Natural killer cell (primary cell): ENCODE measurements around the gene ARIH2. TPM values are rescaled to one million over a fixed set of nuclear protein-coding genes. Genes with fewer than 3 reads are reported as not detected.

Source experiments
- ATAC-seq, 3 donors: fragments of 150-1000 bp in 2 of 3; fragments of 200-7000 bp in 1 of 3; cut with Tn5 transposase; 1 replicate in 1 of 3; 2 replicates in 2 of 3; pipeline ENCODE4 v1.10.0; 2021; ENCODE audit warnings: mild to moderate bottlenecking in 2 of 3, moderate library complexity in 2 of 3
- DNase-seq, 2 donors: peaks; one replicate each; pipeline versions ENCODE4 v3.0.0 to v3.0.0-alpha.2; 2013 to 2021; ENCODE audit warnings: mixed read lengths in 1 of 2
- H3K27ac ChIP-seq: one replicate; pipeline ENCODE4 v1.5.1; 2013; ENCODE audit warnings: mild to moderate bottlenecking, low read length
- H3K27me3 ChIP-seq: one replicate; pipeline ENCODE4 v1.6.1; 2013; ENCODE audit warnings: low read length; ENCODE audit not compliant: control insufficient read depth, insufficient read depth
- H3K36me3 ChIP-seq: one replicate; pipeline ENCODE4 v1.6.1; 2013; ENCODE audit warnings: low read length; ENCODE audit not compliant: control insufficient read depth, insufficient read depth
- H3K4me1 ChIP-seq: one replicate; pipeline ENCODE4 v1.6.1; 2013; ENCODE audit warnings: low read length; ENCODE audit not compliant: control insufficient read depth, insufficient read depth
- H3K4me3 ChIP-seq: one replicate; pipeline ENCODE4 v1.5.1; 2013; ENCODE audit warnings: low read length
- H3K9me3 ChIP-seq: one replicate; pipeline ENCODE4 v1.6.1; 2013; ENCODE audit warnings: low read length; ENCODE audit not compliant: control insufficient read depth, insufficient read depth
- H3K27ac Mint-ChIP-seq, 2 donors: one replicate each; pipeline ENCODE4 v1.8.0; 2022; ENCODE audit warnings: mild to moderate bottlenecking in 2 of 2, mixed read lengths in 2 of 2, moderate library complexity in 1 of 2
- H3K27me3 Mint-ChIP-seq, 2 donors: one replicate each; pipeline ENCODE4 v1.8.0; 2022; ENCODE audit warnings: low read depth in 2 of 2, mixed read lengths in 2 of 2
- H3K36me3 Mint-ChIP-seq: one replicate; pipeline ENCODE4 v1.8.0; 2022; ENCODE audit warnings: mixed read lengths
- H3K4me1 Mint-ChIP-seq, 2 donors: one replicate each; pipeline ENCODE4 v1.8.0; 2022; ENCODE audit warnings: mixed read lengths in 2 of 2
- H3K4me3 Mint-ChIP-seq: one replicate; pipeline ENCODE4 v1.8.0; 2022; ENCODE audit warnings: mild to moderate bottlenecking, moderate library complexity, mixed read lengths
- H3K9me3 Mint-ChIP-seq, 2 donors: one replicate each; pipeline ENCODE4 v1.8.0; 2022; ENCODE audit warnings: mixed read lengths in 2 of 2
- WGBS: methylation state at CpG from one replicate; pipeline ENCODE4 v1.1.7; 2013; ENCODE audit warnings: missing lambda C conversion rate; ENCODE audit not compliant: insufficient coverage; 5-methylcytosine and 5-hydroxymethylcytosine counted together
- intact Hi-C: fragments of 100-400 bp; cut with micrococcal nuclease; formaldehyde crosslinking; loops from one replicate; pipeline ENCODE4 v1.14.2; 2022
- total RNA-seq, 4 donors: library from RNA; stranded (reverse); fragments of 120-200 nt in 1 of 4; gene quantifications; one replicate each; pipeline versions ENCODE4 v1.2.3 to v1.2.4, GENCODE V29; 2013 to 2022
- TF ChIP-seq, protein P1 (sequence below): fragments of 200-600 bp; IDR thresholded peaks from one replicate; pipeline ENCODE4 v1.8.0; 2022; ENCODE audit warnings: antibody characterized with exemption

The ARIH2 gene
- total RNA-seq, 3 donors from 2014 or later (not counting 1 experiment from before 2014, with no cell fraction given), result 239 to 291 (median 243) TPM

DNA sequence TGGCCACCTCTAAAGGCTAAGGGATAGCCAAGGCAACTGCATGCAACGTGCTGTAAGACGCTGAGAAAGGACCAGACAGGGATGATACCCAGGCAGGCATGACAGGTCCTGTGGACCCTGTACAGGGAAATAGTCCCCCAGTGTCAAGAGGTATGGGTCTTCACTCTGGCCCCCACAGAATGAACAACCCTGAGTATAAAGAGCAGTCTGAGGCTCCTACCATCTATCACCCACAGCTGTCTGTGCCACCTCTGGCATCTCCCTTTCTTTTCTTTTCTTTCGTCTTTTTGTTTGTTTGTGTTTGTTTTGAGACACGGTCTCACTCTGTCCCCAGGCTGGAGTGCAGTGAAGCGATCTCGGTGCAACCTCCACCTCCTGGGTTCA is 38.7 kb upstream of the ARIH2 start:
- ATAC-seq, result no peak
- H3K27me3 Mint-ChIP-seq, result no peaks in the 10 kb centered on the region
- peaks cover 7% of the 10 kb centered on the region for H3K36me3 Mint-ChIP-seq
- H3K4me3 ChIP-seq, result no peak overlapping the region
- H3K9me3 ChIP-seq, result no peaks in the 10 kb centered on the region
- H3K36me3 ChIP-seq, result peaks cover 29% of the 10 kb centered on the region
- H3K4me1 Mint-ChIP-seq, result peaks cover 16 to 20% of the 10 kb centered on the region in 2 donors
- H3K4me1 ChIP-seq, result peaks cover 4% of the 10 kb centered on the region
- H3K27ac Mint-ChIP-seq, result peak overlapping the region; percentile 7 to 29
- H3K27me3 ChIP-seq, result no peaks in the 10 kb centered on the region
- DNase-seq, result no peak
- no peaks in the 10 kb centered on the region for H3K9me3 Mint-ChIP-seq
- TF ChIP-seq, protein P1, sequence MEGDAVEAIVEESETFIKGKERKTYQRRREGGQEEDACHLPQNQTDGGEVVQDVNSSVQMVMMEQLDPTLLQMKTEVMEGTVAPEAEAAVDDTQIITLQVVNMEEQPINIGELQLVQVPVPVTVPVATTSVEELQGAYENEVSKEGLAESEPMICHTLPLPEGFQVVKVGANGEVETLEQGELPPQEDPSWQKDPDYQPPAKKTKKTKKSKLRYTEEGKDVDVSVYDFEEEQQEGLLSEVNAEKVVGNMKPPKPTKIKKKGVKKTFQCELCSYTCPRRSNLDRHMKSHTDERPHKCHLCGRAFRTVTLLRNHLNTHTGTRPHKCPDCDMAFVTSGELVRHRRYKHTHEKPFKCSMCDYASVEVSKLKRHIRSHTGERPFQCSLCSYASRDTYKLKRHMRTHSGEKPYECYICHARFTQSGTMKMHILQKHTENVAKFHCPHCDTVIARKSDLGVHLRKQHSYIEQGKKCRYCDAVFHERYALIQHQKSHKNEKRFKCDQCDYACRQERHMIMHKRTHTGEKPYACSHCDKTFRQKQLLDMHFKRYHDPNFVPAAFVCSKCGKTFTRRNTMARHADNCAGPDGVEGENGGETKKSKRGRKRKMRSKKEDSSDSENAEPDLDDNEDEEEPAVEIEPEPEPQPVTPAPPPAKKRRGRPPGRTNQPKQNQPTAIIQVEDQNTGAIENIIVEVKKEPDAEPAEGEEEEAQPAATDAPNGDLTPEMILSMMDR, result no peak
- 97% methylated on average over 5 of the region's 6 CpGs for WGBS
- no peak overlapping the region for H3K27ac ChIP-seq
- intact Hi-C loops, result no loop called here
- H3K4me3 Mint-ChIP-seq, result no peak overlapping the region

DNA sequence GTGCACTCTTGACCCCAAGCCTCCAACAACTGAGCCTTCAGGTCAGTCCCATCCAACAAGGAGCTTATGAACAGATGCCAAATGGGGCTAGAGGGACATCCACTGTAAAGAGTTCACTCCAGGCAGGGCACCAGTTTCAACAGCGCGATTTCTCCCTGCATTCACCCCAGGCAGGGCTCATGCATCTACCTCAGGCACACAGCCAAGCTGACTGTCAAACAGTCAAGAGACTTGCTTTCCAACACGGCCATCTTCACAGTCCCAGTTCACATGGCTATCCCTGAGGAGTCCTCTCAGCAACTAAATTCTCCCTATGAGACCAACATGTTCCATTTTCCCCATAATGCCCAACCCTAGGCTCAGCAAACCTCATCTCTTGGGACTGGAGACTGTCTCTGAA is 37.6 kb upstream of the ARIH2 start:
- no peak overlapping the region for H3K4me3 ChIP-seq
- Mint-ChIP-seq H3K36me3 (peaks cover 10% of the 10 kb centered on the region), H3K27me3 (no peaks in the 10 kb centered on the region), H3K27ac (peak overlapping the region; percentile 36 to 55), H3K4me1 (peaks cover 26 to 29% of the 10 kb centered on the region in 2 donors), H3K4me3 (no peak overlapping the region), H3K9me3 (no peaks in the 10 kb centered on the region)
- TF ChIP-seq, protein P1, result no peak
- H3K4me1 ChIP-seq, result peaks cover 4% of the 10 kb centered on the region
- H3K27ac ChIP-seq, result no peak overlapping the region
- ATAC-seq (no peak), DNase-seq (no peak)
- H3K36me3 ChIP-seq, result peaks cover 28% of the 10 kb centered on the region
- no peaks in the 10 kb centered on the region for H3K9me3 ChIP-seq
- no peaks in the 10 kb centered on the region for H3K27me3 ChIP-seq
- 98% methylated on average over 3 of the region's 3 CpGs for WGBS
- intact Hi-C loops, result no loop called here

DNA sequence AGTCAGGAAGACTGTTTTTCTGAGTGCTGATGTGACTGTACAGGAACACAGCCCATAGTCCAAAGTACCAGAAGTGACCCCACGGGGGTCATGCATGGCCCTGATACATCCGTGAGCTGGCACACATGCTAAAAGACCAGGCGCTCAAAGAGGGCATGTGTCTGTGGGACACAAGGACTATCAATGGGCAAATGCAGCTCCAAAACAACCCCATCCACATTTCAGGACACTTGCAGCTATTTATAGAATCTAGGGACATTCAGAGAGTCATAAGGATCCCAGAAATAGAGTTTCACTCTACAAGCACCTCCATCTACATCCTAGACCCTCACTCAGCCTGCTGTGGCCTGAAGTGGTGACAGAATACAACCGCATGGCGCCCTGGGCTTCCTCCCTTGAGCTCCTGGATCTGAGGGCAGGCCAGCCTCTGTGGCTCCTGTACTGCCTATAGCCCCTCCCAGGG is 37.0 kb upstream of the ARIH2 start:
- H3K36me3 ChIP-seq, result peaks cover 28% of the 10 kb centered on the region
- Mint-ChIP-seq H3K4me1 (peaks cover 26 to 29% of the 10 kb centered on the region in 2 donors), H3K36me3 (peaks cover 10% of the 10 kb centered on the region)

More for the DNA sequence above, 37.0 kb upstream of the ARIH2 start:
- H3K9me3 Mint-ChIP-seq, result no peaks in the 10 kb centered on the region
- no peaks in the 10 kb centered on the region for H3K27me3 ChIP-seq
- ATAC-seq (no peak), DNase-seq (no peak)
- intact Hi-C loops, result no loop called here
- no peak overlapping the region for H3K4me3 ChIP-seq
- no peaks in the 10 kb centered on the region for H3K9me3 ChIP-seq
- 100% methylated on average over 5 of the region's 5 CpGs for WGBS
- TF ChIP-seq, protein P1, result no peak
- H3K27ac ChIP-seq, result no peak overlapping the region
- no peak overlapping the region for H3K4me3 Mint-ChIP-seq
- peak overlapping the region; percentile 45 to 55 for H3K27ac Mint-ChIP-seq
- no peaks in the 10 kb centered on the region for H3K27me3 Mint-ChIP-seq
- H3K4me1 ChIP-seq, result peaks cover 4% of the 10 kb centered on the region
